ENCODE measurements around the gene GPR156. TPM values are rescaled to one million over a fixed set of nuclear protein-coding genes. Genes with fewer than 3 reads are reported as not detected.

Gene GPR156
- total RNA-seq, 1 experiment from 2014 or later = 0.15 TPM

DNA sequence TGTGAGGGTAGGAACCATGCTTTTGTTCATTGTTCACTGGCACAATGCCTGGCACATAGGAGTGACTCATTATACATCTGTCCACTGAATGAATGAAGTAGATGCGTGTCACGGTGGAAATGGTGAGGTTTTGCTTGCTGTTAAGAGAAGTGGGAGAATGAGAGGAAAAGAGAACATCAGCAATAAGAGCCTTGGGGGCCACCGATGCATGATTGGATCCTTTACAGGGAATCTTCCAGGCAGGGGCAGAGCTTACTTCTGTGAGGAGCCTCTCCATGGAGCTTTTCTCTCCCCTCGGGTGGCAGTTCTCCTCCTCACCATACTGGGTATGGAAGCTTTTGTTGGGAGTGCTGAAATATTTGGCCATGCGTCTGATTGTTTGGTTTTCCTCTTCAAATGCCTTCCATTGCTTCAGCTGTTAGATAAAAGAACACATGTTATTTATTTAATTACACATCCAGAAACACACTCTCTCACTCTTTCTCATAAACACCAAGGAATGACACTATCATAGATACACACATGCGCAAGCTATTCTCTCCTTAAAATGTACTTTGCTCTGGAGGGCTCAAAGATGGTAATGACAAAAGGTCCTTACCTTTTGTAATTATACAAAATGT lies 111.9 kb downstream of the GPR156 start:
- ChIA-PET CTCF (no interaction called here), RAD21 (ENCODE audit: low non-redundant PET in 1 of 2, low total read pairs in 2 of 2, uncharacterized antibody in 2 of 2, unreplicated experiment in 2 of 2) (interaction anchor here in 1 of 2 experiments (0.5 kb wide), 1 partner anchor 9 kb away, joined by 3 read pairs; no protein-coding TSS in a partner anchor), POLR2A (no interaction called here)
- Histone ChIP-seq H3K36me3 (ENCODE audit: control insufficient read depth in 1 of 2, insufficient read depth in 2 of 2, low read length in 2 of 2) (no peaks in the 10 kb centered on the region), H3K27ac (ENCODE audit: low read depth, low read length) (no peak overlapping the region), H3K9ac (ENCODE audit: low read length) (no peak overlapping the region), H3K9me2 (ENCODE audit: insufficient read depth) (no peaks in the 10 kb centered on the region), H3K4me1 (ENCODE audit: control insufficient read depth in 1 of 2, insufficient read depth in 2 of 2, low read length in 2 of 2) (peaks cover 0 to 24% of the 10 kb centered on the region in 2 experiments; a peak in 2 of 4 replicates), H4K20me1 (ENCODE audit: insufficient read depth) (no peaks in the 10 kb centered on the region), H3K79me2 (ENCODE audit: insufficient read depth, low read length) (no peaks in the 10 kb centered on the region), H3K4me3 (replicated peaks in 1 of 2; ENCODE audit: low read depth in 1 of 2, low read length in 2 of 2) (no peak overlapping the region), H3K27me3 (ENCODE audit: insufficient read depth, low read length) (no peaks in the 10 kb centered on the region), H3K4me2 (ENCODE audit: low read length) (no peak overlapping the region), H2AFZ (ENCODE audit: low read depth, low read length, poor library complexity, severe bottlenecking) (no peak overlapping the region), H3K9me3 (ENCODE audit: control insufficient read depth in 1 of 2, insufficient read depth in 1 of 2, low read depth in 1 of 2, low read length in 2 of 2) (no peaks in the 10 kb centered on the region)
- ATAC-seq (no peak), DNase-seq (ENCODE audit: low read depth, low spot score) (no peak)
- intact Hi-C loops (cut with micrococcal nuclease) = no loop called here
- no TSS peak for BruUV-seq (replicated peaks)
- TF ChIP-seq SIN3A (IDR thresholded peaks at IDR 0.05; ENCODE audit: low read depth) (no peak), CBX3 (IDR thresholded peaks at IDR 0.05; ENCODE audit: low read depth) (no peak), POLR2A (IDR thresholded peaks at IDR 0.05; ENCODE audit: borderline replicate concordance, extremely low read depth, insufficient read depth, insufficient read length) (no peak), EZH2phosphoT487 (IDR thresholded peaks at IDR 0.05; ENCODE audit: borderline replicate concordance) (no peak), ZFX (IDR thresholded peaks at IDR 0.05) (no peak)
- TF ChIP-seq, protein P1, sequence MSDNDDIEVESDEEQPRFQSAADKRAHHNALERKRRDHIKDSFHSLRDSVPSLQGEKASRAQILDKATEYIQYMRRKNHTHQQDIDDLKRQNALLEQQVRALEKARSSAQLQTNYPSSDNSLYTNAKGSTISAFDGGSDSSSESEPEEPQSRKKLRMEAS (IDR thresholded peaks at IDR 0.05) = no peak

DNA sequence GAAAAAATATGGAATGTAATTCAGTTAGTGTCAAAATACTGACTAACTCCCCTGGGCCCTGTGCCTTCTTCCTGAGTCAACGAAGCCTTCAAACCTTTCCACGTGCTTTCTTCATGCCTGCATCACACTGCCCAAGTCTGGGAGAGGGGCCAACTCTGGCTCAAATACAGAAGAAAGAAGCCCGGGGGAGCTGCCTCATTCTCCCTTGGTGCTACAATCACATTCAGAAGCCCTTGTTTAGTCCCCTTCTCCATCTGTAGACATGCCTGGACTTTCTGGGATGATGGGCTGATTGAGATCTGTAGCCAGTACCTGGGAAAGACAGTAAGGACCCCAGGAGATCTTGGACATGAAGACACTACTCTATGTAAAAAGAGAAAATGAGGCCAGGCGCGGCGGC lies 113.0 kb downstream of the GPR156 start:
- no peak overlapping the region for H3K4me2 ChIP-seq (ENCODE audit: low read length)
- ChIA-PET CTCF (no interaction called here), POLR2A (no interaction called here), RAD21 (ENCODE audit: low non-redundant PET in 1 of 2, low total read pairs in 2 of 2, uncharacterized antibody in 2 of 2, unreplicated experiment in 2 of 2) (no interaction called here)
- ATAC-seq (no peak), DNase-seq (ENCODE audit: low read depth, low spot score) (no peak)
- no peak overlapping the region for H3K27ac ChIP-seq (ENCODE audit: low read depth, low read length)
- H3K36me3 ChIP-seq (ENCODE audit: control insufficient read depth in 1 of 2, insufficient read depth in 2 of 2, low read length in 2 of 2) = no peaks in the 10 kb centered on the region
- no peaks in the 10 kb centered on the region for H3K9me3 ChIP-seq (ENCODE audit: control insufficient read depth in 1 of 2, insufficient read depth in 1 of 2, low read depth in 1 of 2, low read length in 2 of 2)
- intact Hi-C loops (cut with micrococcal nuclease) = no loop called here
- H3K4me1 ChIP-seq (ENCODE audit: control insufficient read depth in 1 of 2, insufficient read depth in 2 of 2, low read length in 2 of 2) = peaks cover 0 to 21% of the 10 kb centered on the region in 2 experiments; a peak in 2 of 4 replicates
- no peak overlapping the region for H3K9ac ChIP-seq (ENCODE audit: low read length)
- H3K9me2 ChIP-seq (ENCODE audit: insufficient read depth) = no peaks in the 10 kb centered on the region
- H4K20me1 ChIP-seq (ENCODE audit: insufficient read depth) = no peaks in the 10 kb centered on the region
- no peak overlapping the region for H3K4me3 ChIP-seq (replicated peaks in 1 of 2; ENCODE audit: low read depth in 1 of 2, low read length in 2 of 2)
- no peaks in the 10 kb centered on the region for H3K27me3 ChIP-seq (ENCODE audit: insufficient read depth, low read length)
- H3K79me2 ChIP-seq (ENCODE audit: insufficient read depth, low read length) = no peaks in the 10 kb centered on the region
- no peak overlapping the region for H2AFZ ChIP-seq (ENCODE audit: low read depth, low read length, poor library complexity, severe bottlenecking)
- BruUV-seq (replicated peaks) = no TSS peak
- TF ChIP-seq, protein P1 (IDR thresholded peaks at IDR 0.05) = no peak
- TF ChIP-seq SRF (IDR thresholded peaks at IDR 0.05; ENCODE audit: low read depth) (no peak), EZH2 (IDR thresholded peaks at IDR 0.05) (no peak), RAD21 (IDR thresholded peaks at IDR 0.05; ENCODE audit: low read depth) (no peak), SIN3A (IDR thresholded peaks at IDR 0.05; ENCODE audit: low read depth) (no peak), EZH2phosphoT487 (IDR thresholded peaks at IDR 0.05; ENCODE audit: borderline replicate concordance) (no peak), SP1 (IDR thresholded peaks at IDR 0.05; ENCODE audit: low read depth) (no peak), POLR2AphosphoS5 (IDR thresholded peaks at IDR 0.05; ENCODE audit: low read depth, low read length) (no peak), TCF7L2 (IDR thresholded peaks at IDR 0.05; ENCODE audit: borderline replicate concordance, extremely low read depth, insufficient read depth, insufficient read length) (no peak), CEBPB (IDR thresholded peaks at IDR 0.05; ENCODE audit: low read depth) (no peak), FOSL1 (IDR thresholded peaks at IDR 0.05; ENCODE audit: low read depth) (no peak)
- TF ChIP-seq, protein P2, sequence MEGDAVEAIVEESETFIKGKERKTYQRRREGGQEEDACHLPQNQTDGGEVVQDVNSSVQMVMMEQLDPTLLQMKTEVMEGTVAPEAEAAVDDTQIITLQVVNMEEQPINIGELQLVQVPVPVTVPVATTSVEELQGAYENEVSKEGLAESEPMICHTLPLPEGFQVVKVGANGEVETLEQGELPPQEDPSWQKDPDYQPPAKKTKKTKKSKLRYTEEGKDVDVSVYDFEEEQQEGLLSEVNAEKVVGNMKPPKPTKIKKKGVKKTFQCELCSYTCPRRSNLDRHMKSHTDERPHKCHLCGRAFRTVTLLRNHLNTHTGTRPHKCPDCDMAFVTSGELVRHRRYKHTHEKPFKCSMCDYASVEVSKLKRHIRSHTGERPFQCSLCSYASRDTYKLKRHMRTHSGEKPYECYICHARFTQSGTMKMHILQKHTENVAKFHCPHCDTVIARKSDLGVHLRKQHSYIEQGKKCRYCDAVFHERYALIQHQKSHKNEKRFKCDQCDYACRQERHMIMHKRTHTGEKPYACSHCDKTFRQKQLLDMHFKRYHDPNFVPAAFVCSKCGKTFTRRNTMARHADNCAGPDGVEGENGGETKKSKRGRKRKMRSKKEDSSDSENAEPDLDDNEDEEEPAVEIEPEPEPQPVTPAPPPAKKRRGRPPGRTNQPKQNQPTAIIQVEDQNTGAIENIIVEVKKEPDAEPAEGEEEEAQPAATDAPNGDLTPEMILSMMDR (IDR thresholded peaks at IDR 0.05 in 2 of 3, conservative IDR thresholded peaks at IDR 0.05 in 1 of 3; ENCODE audit: borderline replicate concordance in 1 of 3, insufficient read depth in 1 of 3, low read depth in 2 of 3, low read length in 2 of 3) = no peak
- TF ChIP-seq, protein P3, sequence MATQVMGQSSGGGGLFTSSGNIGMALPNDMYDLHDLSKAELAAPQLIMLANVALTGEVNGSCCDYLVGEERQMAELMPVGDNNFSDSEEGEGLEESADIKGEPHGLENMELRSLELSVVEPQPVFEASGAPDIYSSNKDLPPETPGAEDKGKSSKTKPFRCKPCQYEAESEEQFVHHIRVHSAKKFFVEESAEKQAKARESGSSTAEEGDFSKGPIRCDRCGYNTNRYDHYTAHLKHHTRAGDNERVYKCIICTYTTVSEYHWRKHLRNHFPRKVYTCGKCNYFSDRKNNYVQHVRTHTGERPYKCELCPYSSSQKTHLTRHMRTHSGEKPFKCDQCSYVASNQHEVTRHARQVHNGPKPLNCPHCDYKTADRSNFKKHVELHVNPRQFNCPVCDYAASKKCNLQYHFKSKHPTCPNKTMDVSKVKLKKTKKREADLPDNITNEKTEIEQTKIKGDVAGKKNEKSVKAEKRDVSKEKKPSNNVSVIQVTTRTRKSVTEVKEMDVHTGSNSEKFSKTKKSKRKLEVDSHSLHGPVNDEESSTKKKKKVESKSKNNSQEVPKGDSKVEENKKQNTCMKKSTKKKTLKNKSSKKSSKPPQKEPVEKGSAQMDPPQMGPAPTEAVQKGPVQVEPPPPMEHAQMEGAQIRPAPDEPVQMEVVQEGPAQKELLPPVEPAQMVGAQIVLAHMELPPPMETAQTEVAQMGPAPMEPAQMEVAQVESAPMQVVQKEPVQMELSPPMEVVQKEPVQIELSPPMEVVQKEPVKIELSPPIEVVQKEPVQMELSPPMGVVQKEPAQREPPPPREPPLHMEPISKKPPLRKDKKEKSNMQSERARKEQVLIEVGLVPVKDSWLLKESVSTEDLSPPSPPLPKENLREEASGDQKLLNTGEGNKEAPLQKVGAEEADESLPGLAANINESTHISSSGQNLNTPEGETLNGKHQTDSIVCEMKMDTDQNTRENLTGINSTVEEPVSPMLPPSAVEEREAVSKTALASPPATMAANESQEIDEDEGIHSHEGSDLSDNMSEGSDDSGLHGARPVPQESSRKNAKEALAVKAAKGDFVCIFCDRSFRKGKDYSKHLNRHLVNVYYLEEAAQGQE (IDR thresholded peaks at IDR 0.05; ENCODE audit: low read depth) = no peak
